LHCN-M2 (cell line): ENCODE results near the gene DOCK2. TPM values are rescaled to one million over a fixed set of nuclear protein-coding genes. Genes with fewer than 3 reads are reported as not detected.
A peak's percentile ranks its signal among the peaks of the same experiment; 100 is the strongest.

Experiments used
- DNase-seq: peaks from one replicate; pipeline ENCODE4 v3.0.0-alpha.2; 2012; ENCODE audit warnings: low read depth
- total RNA-seq: library from RNA; depleted of rRNA; stranded (reverse); fragments of >200 nt; gene quantifications from 2 replicates; pipeline ENCODE4 v1.2.3, GENCODE V29; 2014

DOCK2 gene
- total RNA-seq, 1 experiment from 2014 or later, result 6.1 TPM

- DNase-seq, result no peak
These were observed 412.6 kb downstream of the DOCK2 start for GRCh38 chr5:170049713-170050112.

GRCh38 chr5:170053896-170054295 is 416.8 kb downstream of the DOCK2 start:
- DNase-seq, result no peak

- no peak for DNase-seq
These were observed 418.5 kb downstream of the DOCK2 start for GRCh38 chr5:170055606-170056005.

DNA sequence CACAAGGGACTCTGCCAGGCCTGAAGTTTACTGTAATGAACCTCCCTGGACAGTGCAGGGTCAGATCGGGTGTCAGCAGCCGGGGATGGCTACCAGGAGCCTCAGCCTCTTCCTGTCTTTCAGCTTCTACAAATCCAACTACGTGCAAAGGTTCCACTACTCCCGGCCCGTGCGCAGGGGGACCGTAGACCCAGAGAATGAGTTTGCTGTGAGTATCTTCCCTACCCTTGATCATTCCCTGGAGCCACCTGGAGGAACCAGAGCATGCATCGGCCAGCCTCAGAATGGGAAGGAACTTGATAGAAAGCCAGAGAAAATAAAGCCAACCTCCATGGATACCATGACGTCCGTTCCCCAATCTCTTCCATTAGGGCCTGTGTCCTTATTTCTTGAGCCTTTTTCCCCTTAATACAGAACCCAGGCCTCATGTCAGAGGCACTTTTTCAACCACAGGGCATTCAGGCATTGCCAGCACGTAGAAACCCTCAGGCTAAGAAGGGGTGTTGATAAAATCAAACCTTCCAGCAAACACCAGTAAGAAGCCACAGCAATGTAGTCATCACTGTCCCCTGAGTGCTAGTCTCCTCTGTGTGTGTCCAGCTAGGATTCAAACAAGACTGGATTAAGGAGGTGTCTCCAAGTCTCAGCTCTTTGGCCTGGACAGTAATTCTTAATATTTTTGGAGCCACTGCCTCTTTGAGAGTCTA is 419.6 kb downstream of the DOCK2 start:
- no peak for DNase-seq

DNA sequence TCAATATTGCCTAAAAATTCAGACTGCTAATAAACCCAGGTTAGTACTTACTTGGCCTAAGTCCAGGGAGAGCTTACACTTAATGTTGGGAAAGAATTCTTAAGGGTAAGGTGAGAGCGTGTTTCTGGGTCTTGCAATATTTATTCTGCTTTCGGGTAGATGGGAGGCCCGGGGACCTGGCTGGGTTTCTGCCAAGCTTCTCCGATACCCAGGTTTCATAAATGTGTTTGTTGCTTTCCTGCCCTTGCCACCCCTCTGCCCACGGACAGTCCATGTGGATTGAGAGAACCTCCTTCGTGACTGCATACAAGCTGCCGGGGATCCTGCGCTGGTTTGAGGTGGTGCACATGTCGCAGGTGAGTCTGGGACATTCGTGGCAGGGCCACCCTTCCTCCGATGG is 420.2 kb downstream of the DOCK2 start:
- DNase-seq, result no peak

DNA sequence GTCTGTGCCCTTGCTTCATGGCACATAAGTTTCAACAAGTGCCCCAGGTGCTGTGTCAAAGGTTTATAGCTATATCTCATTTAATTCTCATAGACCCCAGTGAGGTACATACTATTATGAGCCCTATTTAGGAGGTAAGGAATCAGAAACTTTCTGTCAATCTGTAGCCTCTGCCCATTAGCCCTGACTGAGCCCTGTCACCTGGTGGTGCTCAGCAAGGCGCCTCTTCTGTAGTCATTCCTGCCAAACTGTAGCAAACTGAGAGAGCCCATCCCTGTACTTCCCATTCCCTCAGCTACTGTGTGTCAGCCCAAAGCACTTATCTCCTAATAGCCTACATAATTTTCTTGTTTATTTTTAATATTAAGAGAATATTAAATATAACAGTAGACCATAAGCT is 422.1 kb downstream of the DOCK2 start:
- DNase-seq, result no peak

DNA sequence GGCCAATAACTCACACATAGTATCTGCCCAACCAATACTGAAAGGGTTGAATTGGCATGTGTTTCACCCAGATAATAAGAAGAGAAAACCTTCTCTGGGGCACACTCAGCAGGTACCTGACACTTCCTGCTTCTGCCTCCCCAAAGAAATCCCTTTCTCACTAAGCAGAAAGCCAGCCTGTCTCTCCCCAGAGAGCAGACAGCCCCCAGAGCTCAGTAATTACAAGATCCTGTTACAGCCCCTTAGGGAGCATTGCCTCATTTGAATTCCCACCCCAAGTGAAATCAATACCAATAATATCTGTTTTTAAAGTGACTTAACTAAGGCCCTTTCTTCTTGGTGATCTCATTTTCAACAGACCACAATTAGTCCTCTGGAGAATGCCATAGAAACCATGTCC is 430.1 kb downstream of the DOCK2 start:
- DNase-seq, result no peak

DNA sequence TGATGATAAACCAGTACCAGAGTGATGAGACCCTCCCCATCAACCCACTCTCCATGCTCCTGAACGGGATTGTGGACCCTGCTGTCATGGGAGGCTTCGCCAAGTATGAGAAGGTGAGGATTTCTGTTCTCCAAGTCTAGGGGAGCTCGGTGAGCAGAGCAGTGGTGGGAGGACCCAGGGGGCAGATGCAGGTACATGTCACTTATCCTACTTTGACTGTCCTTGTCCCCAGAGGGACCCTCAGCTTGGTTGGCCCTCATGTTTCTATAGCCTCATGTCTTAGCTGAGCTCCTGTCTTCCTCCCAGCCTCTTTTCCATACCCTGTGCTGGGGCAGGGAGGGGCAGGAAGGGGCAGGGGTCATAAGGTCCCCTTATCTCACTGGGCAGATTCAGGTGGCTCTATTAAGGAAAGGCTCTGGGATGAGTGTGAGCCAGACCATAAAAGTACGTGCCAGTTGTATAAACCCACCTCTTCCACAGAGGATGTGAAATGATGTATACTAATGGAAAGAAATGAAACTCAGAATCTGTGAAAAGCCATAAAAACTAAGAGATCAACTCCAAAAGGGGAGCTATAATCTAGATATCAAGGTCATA is 430.6 kb downstream of the DOCK2 start:
- DNase-seq, result no peak

DNA sequence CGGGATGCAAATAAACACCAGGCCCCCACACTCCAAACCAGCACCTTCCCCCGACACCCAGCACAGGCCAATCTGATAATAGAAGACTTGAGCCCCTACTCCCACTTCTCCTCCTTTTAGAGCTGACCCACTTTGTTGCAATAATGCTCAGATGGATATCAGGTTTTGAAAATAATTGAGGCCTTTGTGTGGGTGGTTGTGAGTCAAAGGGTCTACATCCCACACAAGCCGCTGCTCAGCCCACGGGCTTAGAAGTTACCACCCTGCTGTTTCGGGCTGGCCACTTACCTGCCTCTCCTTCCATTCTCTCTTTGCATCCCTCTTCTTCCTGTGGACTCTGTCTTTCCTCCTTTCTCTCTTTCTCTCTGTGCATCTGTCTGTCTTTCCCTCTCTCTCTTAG is 432.4 kb downstream of the DOCK2 start:
- DNase-seq, result no peak

GRCh38 chr5:170070556-170071412 is 433.7 kb downstream of the DOCK2 start:
- DNase-seq, result peak; percentile 15

GRCh38 chr5:170071748-170072147 is 434.7 kb downstream of the DOCK2 start:
- no peak for DNase-seq

DNA sequence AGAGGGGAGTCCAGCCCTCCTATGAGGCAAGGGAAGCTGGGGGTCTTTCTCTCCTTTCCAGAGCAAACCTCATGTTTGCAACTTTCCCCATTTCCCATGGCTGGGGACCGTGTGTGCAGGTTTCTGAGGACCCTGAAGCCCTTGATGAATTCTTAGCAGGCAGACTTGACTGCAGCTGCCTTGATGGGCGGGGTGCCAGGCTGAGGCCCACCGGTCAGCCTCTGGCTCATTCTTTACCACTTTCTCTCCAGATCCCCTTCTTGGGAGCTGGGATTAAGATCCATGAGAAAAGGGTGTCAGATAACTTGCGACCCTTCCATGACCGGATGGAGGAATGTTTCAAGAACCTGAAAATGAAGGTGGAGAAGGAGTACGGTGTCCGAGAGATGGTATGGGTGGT is 438.6 kb downstream of the DOCK2 start:
- DNase-seq, result no peak

DNA sequence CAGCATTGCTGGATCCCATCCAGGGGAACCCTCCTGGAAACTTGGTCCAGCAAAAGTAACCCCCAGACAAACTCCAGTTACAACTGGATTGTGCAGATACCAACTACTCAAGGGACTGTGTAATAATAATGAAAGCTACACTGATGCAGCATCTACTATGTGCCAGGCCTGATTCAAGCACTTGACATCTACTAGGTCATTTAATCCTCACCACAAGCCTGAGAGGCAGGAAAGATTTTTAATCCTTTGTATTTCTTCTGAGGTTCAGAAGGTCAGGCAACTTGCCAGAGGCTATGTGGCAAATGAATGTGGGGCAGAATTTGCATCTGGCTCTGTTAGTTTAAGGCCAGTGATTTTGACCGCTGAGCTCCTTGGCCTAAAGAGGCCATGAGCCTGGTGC is 439.1 kb downstream of the DOCK2 start:
- DNase-seq, result peak; percentile 13

- no peak for DNase-seq
These were observed 439.7 kb downstream of the DOCK2 start for GRCh38 chr5:170076739-170077138.

DNA sequence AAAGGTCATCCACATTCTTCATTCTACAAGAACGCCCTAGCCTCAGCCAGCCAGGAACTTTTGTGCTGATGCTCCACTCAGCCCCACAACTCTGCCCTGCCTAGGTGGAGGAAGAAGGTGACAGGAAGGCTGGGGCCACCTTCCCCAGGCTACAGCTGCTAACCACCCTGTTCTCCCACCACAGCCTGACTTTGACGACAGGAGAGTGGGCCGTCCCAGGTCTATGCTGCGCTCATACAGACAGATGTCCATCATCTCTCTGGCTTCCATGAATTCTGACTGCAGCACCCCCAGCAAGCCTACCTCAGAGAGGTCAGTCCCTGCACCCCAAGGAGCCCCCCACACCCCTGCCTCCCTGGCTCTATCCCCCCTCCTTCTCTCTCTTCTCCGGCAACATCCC is 440.5 kb downstream of the DOCK2 start:
- no peak for DNase-seq

DNA sequence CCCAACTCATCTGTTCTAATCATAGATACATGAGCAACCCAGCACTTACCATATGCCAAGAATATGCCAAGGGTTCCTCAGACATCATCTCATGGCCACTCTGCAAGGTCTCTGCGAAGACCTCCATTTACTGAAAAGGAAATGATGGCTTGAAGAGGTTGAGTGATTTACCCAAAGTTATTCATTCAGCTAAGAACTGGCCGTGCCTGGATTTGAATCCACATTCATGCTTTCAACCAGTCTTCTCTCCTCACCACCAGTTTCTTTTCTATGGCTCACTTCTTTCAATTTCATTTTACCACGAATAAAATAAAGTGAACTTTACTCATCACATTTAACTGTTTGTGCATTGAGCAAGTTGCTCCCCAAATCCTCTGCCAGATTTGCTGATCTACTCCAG is 441.4 kb downstream of the DOCK2 start:
- DNase-seq, result no peak

- DNase-seq, result no peak
These were observed 441.9 kb downstream of the DOCK2 start for GRCh38 chr5:170078931-170079330.

- DNase-seq, result no peak
These were observed 443.1 kb downstream of the DOCK2 start for GRCh38 chr5:170080217-170080616.

DNA sequence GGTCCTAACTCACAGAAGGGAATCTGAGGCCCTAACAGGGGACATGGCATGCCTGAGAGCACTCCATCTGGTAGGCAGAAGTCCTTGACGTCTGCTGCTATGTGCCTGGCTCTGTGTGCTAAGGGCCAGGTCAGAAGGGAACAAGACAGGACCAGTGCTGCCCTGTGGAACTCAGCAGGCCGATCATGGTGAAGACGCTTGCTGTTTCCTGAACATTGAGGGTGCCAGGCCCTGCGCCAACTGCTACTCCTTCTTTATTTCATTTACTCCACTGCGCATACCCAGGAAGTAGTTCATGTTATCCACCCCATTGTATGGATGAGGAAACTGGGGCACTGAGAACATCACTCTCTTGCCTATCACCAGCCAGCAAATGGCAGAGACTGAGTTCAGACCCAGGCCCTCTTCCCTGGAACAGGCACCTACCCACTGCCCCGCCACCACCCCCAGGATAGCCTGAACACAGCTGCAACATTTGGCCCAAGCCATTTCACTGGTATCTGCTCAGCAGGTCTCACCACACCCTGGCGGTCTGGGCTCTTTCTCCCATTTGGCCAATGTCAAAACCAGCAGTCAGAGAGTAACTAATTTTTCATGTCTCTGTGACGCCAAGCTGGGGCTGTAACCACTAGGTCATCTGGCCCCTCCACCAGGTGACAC is 443.8 kb downstream of the DOCK2 start:
- DNase-seq, result no peak

DNA sequence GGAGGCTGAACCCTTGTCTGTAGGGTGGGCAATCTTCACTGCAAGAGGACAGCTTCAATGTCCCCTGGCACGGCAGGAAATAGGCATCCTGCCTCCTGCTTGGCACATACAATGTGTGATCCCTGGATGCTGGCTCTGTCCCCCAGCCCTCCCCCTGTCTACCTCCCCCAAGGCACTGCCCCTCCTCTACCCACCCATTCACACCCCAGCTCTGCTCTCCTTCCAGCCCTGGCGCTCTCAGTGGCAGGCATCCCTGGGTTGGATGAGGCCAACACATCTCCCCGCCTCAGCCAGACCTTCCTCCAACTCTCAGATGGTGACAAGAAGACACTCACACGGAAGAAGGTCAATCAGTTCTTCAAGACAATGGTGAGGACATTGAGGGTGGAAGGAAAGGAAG is 444.5 kb downstream of the DOCK2 start:
- DNase-seq, result no peak

DNA sequence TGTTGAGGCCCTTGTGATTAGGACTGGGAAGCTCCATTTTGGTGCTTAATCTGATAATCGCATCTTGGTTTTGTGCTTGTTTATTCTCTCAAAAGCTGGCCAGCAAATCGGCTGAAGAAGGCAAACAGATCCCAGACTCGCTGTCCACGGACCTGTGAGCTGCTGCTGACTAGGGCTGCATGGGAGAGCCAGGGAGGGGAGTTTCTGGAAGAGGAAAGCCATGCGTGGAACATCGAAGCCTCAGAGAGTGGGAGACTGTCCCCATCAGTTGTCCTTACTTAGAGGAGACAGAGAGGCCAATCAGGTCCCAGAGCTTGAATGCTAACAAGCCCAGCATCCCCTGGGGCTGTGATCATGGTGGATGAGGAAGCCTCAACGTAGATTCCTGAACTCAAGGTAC is 445.6 kb downstream of the DOCK2 start:
- no peak for DNase-seq

GRCh38 chr5:170087168-170087817 is 450.2 kb downstream of the DOCK2 start:
- no peak for DNase-seq
